Kidney glomerular epithelial cell (primary cell): ENCODE measurements around the gene VWA8.
"Not testable (repeated sequence)": the region's sequence is repeated elsewhere in the genome, so short reads cannot be mapped to it uniquely, and the experiment has no call there.

Source experiments
- DNase-seq: peaks from one replicate; lab custom pipeline; 2025; lab: John Stamatoyannopoulos, UW

The VWA8 gene

GRCh38 chr13:41922894-41923293 lies 38.0 kb downstream of the VWA8 start:
- not testable (repeated sequence) for DNase-seq

- no peak for DNase-seq
These were observed 41.0 kb downstream of the VWA8 start for GRCh38 chr13:41919741-41920487.

- DNase-seq: no peak
These were observed 41.7 kb downstream of the VWA8 start for GRCh38 chr13:41919031-41919740.

- DNase-seq: no peak
These were observed 43.3 kb downstream of the VWA8 start for GRCh38 chr13:41917641-41918040.

- DNase-seq: peak; percentile 24
These were observed 44.5 kb downstream of the VWA8 start for GRCh38 chr13:41916173-41916954.

GRCh38 chr13:41915081-41915480 lies 45.8 kb downstream of the VWA8 start:
- DNase-seq: no peak

GRCh38 chr13:41914552-41914951 lies 46.4 kb downstream of the VWA8 start:
- no peak for DNase-seq

GRCh38 chr13:41909506-41909905 lies 51.4 kb downstream of the VWA8 start:
- peak; percentile 20 for DNase-seq

GRCh38 chr13:41905600-41906254 lies 55.2 kb downstream of the VWA8 start:
- peak; percentile 54 for DNase-seq

GRCh38 chr13:41900918-41901317 lies 60.0 kb downstream of the VWA8 start:
- no peak for DNase-seq

GRCh38 chr13:41898411-41898810 lies 62.5 kb downstream of the VWA8 start:
- DNase-seq: not testable (repeated sequence)

- DNase-seq: no peak
These were observed 63.8 kb downstream of the VWA8 start for GRCh38 chr13:41897126-41897525.

GRCh38 chr13:41895478-41895877 lies 65.4 kb downstream of the VWA8 start:
- no peak for DNase-seq

GRCh38 chr13:41891119-41891518 lies 69.8 kb downstream of the VWA8 start:
- no peak for DNase-seq

GRCh38 chr13:41883147-41883546 lies 77.8 kb downstream of the VWA8 start:
- DNase-seq: no peak

GRCh38 chr13:41881890-41882289 lies 79.0 kb downstream of the VWA8 start:
- not testable (repeated sequence) for DNase-seq

GRCh38 chr13:41880966-41881365 lies 79.9 kb downstream of the VWA8 start:
- DNase-seq: no peak

- DNase-seq: no peak
These were observed 96.3 kb downstream of the VWA8 start for GRCh38 chr13:41864658-41865057.

- DNase-seq: not testable (repeated sequence)
These were observed 98.2 kb downstream of the VWA8 start for GRCh38 chr13:41862659-41863058.

GRCh38 chr13:41859565-41859964 lies 101.3 kb downstream of the VWA8 start:
- no peak for DNase-seq

- no peak for DNase-seq
These were observed 102.1 kb downstream of the VWA8 start for GRCh38 chr13:41858780-41859179.

- DNase-seq: no peak
These were observed 106.2 kb downstream of the VWA8 start for GRCh38 chr13:41854758-41855157.
